SW480 (cell line): ENCODE data around the gene ST3GAL3.
"Not testable (repeated sequence)": the region's sequence is repeated elsewhere in the genome, so short reads cannot be mapped to it uniquely, and the experiment has no call there.

Experiments
- DNase-seq: peaks from one replicate; pipeline ENCODE4 v3.0.0-alpha.2; 2016; ENCODE audit warnings: low spot score

The ST3GAL3 gene

GRCh38 chr1:43822040-43822690 is 114.8 kb downstream of the ST3GAL3 start:
- DNase-seq = peak; percentile 61

- DNase-seq = no peak
These were observed 117.5 kb downstream of the ST3GAL3 start for GRCh38 chr1:43824795-43825194.

GRCh38 chr1:43828574-43828973 is 121.2 kb downstream of the ST3GAL3 start:
- DNase-seq = no peak

- DNase-seq = no peak
These were observed 123.5 kb downstream of the ST3GAL3 start for GRCh38 chr1:43830802-43831201.

- DNase-seq = no peak
These were observed 124.5 kb downstream of the ST3GAL3 start for GRCh38 chr1:43831851-43832250.

- DNase-seq = peak; percentile 34
These were observed 124.9 kb downstream of the ST3GAL3 start for GRCh38 chr1:43832255-43832654.

- DNase-seq = no peak
These were observed 125.7 kb downstream of the ST3GAL3 start for GRCh38 chr1:43832998-43833397.

GRCh38 chr1:43833902-43834279 is 126.6 kb downstream of the ST3GAL3 start:
- DNase-seq = not testable (repeated sequence)

GRCh38 chr1:43834280-43835081 is 127.1 kb downstream of the ST3GAL3 start:
- peak; percentile 70 for DNase-seq

GRCh38 chr1:43835082-43836021 is 128.0 kb downstream of the ST3GAL3 start:
- peak; percentile 95 for DNase-seq

- DNase-seq = peak; percentile 81
These were observed 129.1 kb downstream of the ST3GAL3 start for GRCh38 chr1:43836267-43836951.

GRCh38 chr1:43839056-43839455 is 131.7 kb downstream of the ST3GAL3 start:
- no peak for DNase-seq

- no peak for DNase-seq
These were observed 134.2 kb downstream of the ST3GAL3 start for GRCh38 chr1:43841321-43842174.

- no peak for DNase-seq
These were observed 134.8 kb downstream of the ST3GAL3 start for GRCh38 chr1:43842175-43842498.

- peak; percentile 33 for DNase-seq
These were observed 136.3 kb downstream of the ST3GAL3 start for GRCh38 chr1:43843684-43844083.

GRCh38 chr1:43844114-43844513 is 136.8 kb downstream of the ST3GAL3 start:
- DNase-seq = peak; percentile 75

GRCh38 chr1:43847290-43847689 is 140.0 kb downstream of the ST3GAL3 start:
- DNase-seq = no peak

GRCh38 chr1:43847882-43848281 is 140.5 kb downstream of the ST3GAL3 start:
- no peak for DNase-seq

- no peak for DNase-seq
These were observed 142.3 kb downstream of the ST3GAL3 start for GRCh38 chr1:43849670-43850069.

- DNase-seq = no peak
These were observed 143.4 kb downstream of the ST3GAL3 start for GRCh38 chr1:43850591-43851233.
